BJ (cell line): ENCODE results near the gene HAPLN1. TPM values are rescaled to one million over a fixed set of nuclear protein-coding genes. Genes with fewer than 3 reads are reported as not detected.

ENCODE experiments used
- CTCF ChIA-PET: fragments of 350-600 bp; formaldehyde crosslinking; extraction: SDS; loops from one replicate; lab custom pipeline; 2021; ENCODE audit warnings: antibody characterized with exemption, inconsistent platforms; lab: Yijun Ruan, JAX
- POLR2A ChIA-PET: fragments of 300-600 bp; sonication (Branson Sonifier 250); formaldehyde crosslinking; extraction: SDS; loops from one replicate; lab custom pipeline; 2021; ENCODE audit warnings: antibody characterized with exemption; lab: Charles Lee
- DNase-seq: peaks from one replicate; pipeline ENCODE4 v3.0.0-alpha.2; 2011; ENCODE audit warnings: low read depth
- H3K27me3 ChIP-seq: 2 replicates; pipeline ENCODE4 v1.6.0; 2011; ENCODE audit warnings: low read length; ENCODE audit not compliant: control insufficient read depth, insufficient read depth
- H3K36me3 ChIP-seq: 2 replicates; pipeline ENCODE4 v1.5.1; 2011; ENCODE audit warnings: low read length; ENCODE audit not compliant: control insufficient read depth, insufficient read depth
- H3K4me3 ChIP-seq: 2 replicates; pipeline ENCODE4 v1.5.1; 2011; ENCODE audit warnings: low read depth, mild to moderate bottlenecking, control low read depth, low read length
- CTCF ChIP-seq: IDR thresholded peaks from 2 replicates; pipeline ENCODE4 v1.5.1; 2011; ENCODE audit warnings: low read depth, mild to moderate bottlenecking, control low read depth, inconsistent platforms, low read length, moderate library complexity; ENCODE audit not compliant: insufficient read depth
- polyA plus RNA-seq: library from polyadenylated mRNA; depleted of rRNA; stranded (reverse); fragments of >200 nt; gene quantifications from 2 replicates; pipeline ENCODE4 v1.2.3, GENCODE V29; 2011

Gene HAPLN1
- polyA plus RNA-seq, 1 experiment: 2.5 TPM

- TF ChIP-seq CTCF: no peak
- no peaks in the 10 kb centered on the region for H3K36me3 ChIP-seq
- POLR2A ChIA-PET: no interaction called here
- CTCF ChIA-PET: no interaction called here
- no peak for DNase-seq
- H3K4me3 ChIP-seq: no peak overlapping the region
- H3K27me3 ChIP-seq: no peaks in the 10 kb centered on the region
Observed at GRCh38 chr5:83654427-83654994, 66.1 kb downstream of the HAPLN1 start.

- CTCF ChIA-PET: no interaction called here
- Histone ChIP-seq H3K4me3 (no peak overlapping the region), H3K27me3 (no peaks in the 10 kb centered on the region), H3K36me3 (no peaks in the 10 kb centered on the region)
- no peak for TF ChIP-seq CTCF
- POLR2A ChIA-PET: no interaction called here
- DNase-seq: no peak
Observed at GRCh38 chr5:83653669-83654068, 67.0 kb downstream of the HAPLN1 start.

GRCh38 chr5:83645936-83646335 lies 74.7 kb downstream of the HAPLN1 start:
- Histone ChIP-seq H3K36me3 (no peaks in the 10 kb centered on the region), H3K27me3 (no peaks in the 10 kb centered on the region), H3K4me3 (no peak overlapping the region)
- ChIA-PET POLR2A (no interaction called here), CTCF (no interaction called here)
- no peak for TF ChIP-seq CTCF
- DNase-seq: no peak

GRCh38 chr5:83644301-83644700 lies 76.4 kb downstream of the HAPLN1 start:
- H3K4me3 ChIP-seq: no peak overlapping the region
- ChIA-PET POLR2A (no interaction called here), CTCF (no interaction called here)
- no peaks in the 10 kb centered on the region for H3K27me3 ChIP-seq
- H3K36me3 ChIP-seq: no peaks in the 10 kb centered on the region
- no peak for TF ChIP-seq CTCF
- no peak for DNase-seq

- no peak for TF ChIP-seq CTCF
- POLR2A ChIA-PET: no interaction called here
- H3K27me3 ChIP-seq: no peaks in the 10 kb centered on the region
- H3K4me3 ChIP-seq: no peak overlapping the region
- H3K36me3 ChIP-seq: no peaks in the 10 kb centered on the region
- CTCF ChIA-PET: interaction anchor here (1.4 kb wide), 1 partner anchor 25 kb away, joined by 3 read pairs; no protein-coding TSS in a partner anchor
- no peak for DNase-seq
Observed at GRCh38 chr5:83641946-83642345, 78.7 kb downstream of the HAPLN1 start.
